ENCODE measurements around the gene RPAP3.

The RPAP3 gene

GRCh38 chr12:47705566-47706425 is at the start of gene RPAP3:
Gene RPAP3 (minus strand): TSS chr12:47706030. CDS start chr12:47702840, 3,190 bp downstream.
- H3K27ac Mint-ChIP-seq, result peak within 1 kb of the TSS; percentile 100
- peak; percentile 94 for DNase-seq
- H3K27me3 Mint-ChIP-seq, result no peaks in the 10 kb centered on the region
- peaks cover 20 to 32% of the 10 kb centered on the region in 2 donors for H3K36me3 Mint-ChIP-seq
- peak within 1 kb of the TSS; percentile 97 to 100 for H3K4me3 Mint-ChIP-seq
- peaks cover 0 to 2% of the 10 kb centered on the region in 2 donors for H3K9me3 Mint-ChIP-seq
- peak; percentile 82 to 83 for ATAC-seq (replicated peaks)
- peaks cover 42 to 70% of the 10 kb centered on the region in 2 donors for H3K4me1 Mint-ChIP-seq

- H3K27me3 Mint-ChIP-seq, result no peaks in the 10 kb centered on the region
- peaks cover 52 to 75% of the 10 kb centered on the region in 2 donors for H3K4me1 Mint-ChIP-seq
- no peaks in the 10 kb centered on the region for H3K9me3 Mint-ChIP-seq
- H3K4me3 Mint-ChIP-seq, result peak overlapping the region; percentile 56 to 93
- peak overlapping the region; percentile 31 for H3K27ac Mint-ChIP-seq
- ATAC-seq (replicated peaks), result no peak
- DNase-seq, result no peak
- peaks cover 2 to 5% of the 10 kb centered on the region in 2 donors for H3K36me3 Mint-ChIP-seq
Measured at GRCh38 chr12:47754881-47755280, 49.1 kb upstream of the RPAP3 start.

- DNase-seq, result no peak
- H3K9me3 Mint-ChIP-seq, result no peaks in the 10 kb centered on the region
- no peak for ATAC-seq (replicated peaks)
- no peak overlapping the region for H3K4me3 Mint-ChIP-seq
- H3K27ac Mint-ChIP-seq, result no peak overlapping the region
- H3K36me3 Mint-ChIP-seq, result peaks cover 4 to 5% of the 10 kb centered on the region in 2 donors
- no peaks in the 10 kb centered on the region for H3K27me3 Mint-ChIP-seq
- H3K4me1 Mint-ChIP-seq, result peaks cover 56 to 74% of the 10 kb centered on the region in 2 donors
Measured at GRCh38 chr12:47754126-47754525, 48.3 kb upstream of the RPAP3 start.

- peaks cover 60 to 71% of the 10 kb centered on the region in 2 donors for H3K4me1 Mint-ChIP-seq
- DNase-seq, result peak; percentile 36
- peak overlapping the region; percentile 57 to 81 for H3K4me3 Mint-ChIP-seq
- H3K27me3 Mint-ChIP-seq, result no peaks in the 10 kb centered on the region
- peak; percentile 13 to 18 for ATAC-seq (replicated peaks)
- H3K9me3 Mint-ChIP-seq, result no peaks in the 10 kb centered on the region
- peaks cover 7 to 8% of the 10 kb centered on the region in 2 donors for H3K36me3 Mint-ChIP-seq
- H3K27ac Mint-ChIP-seq, result peak overlapping the region; percentile 94
Measured at GRCh38 chr12:47753021-47754001, 47.5 kb upstream of the RPAP3 start.

- no peaks in the 10 kb centered on the region for H3K27me3 Mint-ChIP-seq
- no peaks in the 10 kb centered on the region for H3K9me3 Mint-ChIP-seq
- DNase-seq (no peak), ATAC-seq (replicated peaks) (no peak)
- H3K4me3 Mint-ChIP-seq, result no peak overlapping the region
- peaks cover 55 to 71% of the 10 kb centered on the region in 2 donors for H3K4me1 Mint-ChIP-seq
- no peak overlapping the region for H3K27ac Mint-ChIP-seq
- H3K36me3 Mint-ChIP-seq, result peaks cover 7 to 8% of the 10 kb centered on the region in 2 donors
Measured at GRCh38 chr12:47752552-47752951, 46.7 kb upstream of the RPAP3 start.

- Mint-ChIP-seq H3K27ac (peak overlapping the region; percentile 20), H3K4me3 (no peak overlapping the region), H3K9me3 (no peaks in the 10 kb centered on the region), H3K4me1 (peaks cover 54 to 71% of the 10 kb centered on the region in 2 donors), H3K36me3 (peaks cover 7 to 11% of the 10 kb centered on the region in 2 donors), H3K27me3 (no peaks in the 10 kb centered on the region)
- DNase-seq (no peak), ATAC-seq (replicated peaks) (no peak)
Measured at GRCh38 chr12:47752121-47752520, 46.3 kb upstream of the RPAP3 start.

GRCh38 chr12:47751561-47751960 is 45.7 kb upstream of the RPAP3 start:
- Mint-ChIP-seq H3K27ac (no peak overlapping the region), H3K4me3 (no peak overlapping the region), H3K4me1 (peaks cover 57 to 71% of the 10 kb centered on the region in 2 donors), H3K9me3 (no peaks in the 10 kb centered on the region), H3K36me3 (peaks cover 7 to 11% of the 10 kb centered on the region in 2 donors), H3K27me3 (no peaks in the 10 kb centered on the region)
- ATAC-seq (replicated peaks), result no peak
- DNase-seq, result no peak

- DNase-seq (no peak), ATAC-seq (replicated peaks) (no peak)
- Mint-ChIP-seq H3K4me1 (peaks cover 57 to 71% of the 10 kb centered on the region in 2 donors), H3K4me3 (no peak overlapping the region), H3K9me3 (no peaks in the 10 kb centered on the region), H3K27me3 (no peaks in the 10 kb centered on the region), H3K27ac (no peak overlapping the region), H3K36me3 (peaks cover 7 to 11% of the 10 kb centered on the region in 2 donors)
Measured at GRCh38 chr12:47750916-47751470, 45.2 kb upstream of the RPAP3 start.

GRCh38 chr12:47750229-47750798 is 44.5 kb upstream of the RPAP3 start:
- peaks cover 55 to 69% of the 10 kb centered on the region in 2 donors for H3K4me1 Mint-ChIP-seq
- H3K27ac Mint-ChIP-seq, result no peak overlapping the region
- H3K27me3 Mint-ChIP-seq, result no peaks in the 10 kb centered on the region
- peaks cover 7 to 11% of the 10 kb centered on the region in 2 donors for H3K36me3 Mint-ChIP-seq
- ATAC-seq (replicated peaks) (no peak), DNase-seq (no peak)
- H3K4me3 Mint-ChIP-seq, result no peak overlapping the region
- no peaks in the 10 kb centered on the region for H3K9me3 Mint-ChIP-seq

GRCh38 chr12:47748899-47749298 is 43.1 kb upstream of the RPAP3 start:
- no peaks in the 10 kb centered on the region for H3K9me3 Mint-ChIP-seq
- H3K27ac Mint-ChIP-seq, result peak overlapping the region; percentile 72
- peaks cover 53 to 58% of the 10 kb centered on the region in 2 donors for H3K4me1 Mint-ChIP-seq
- peaks cover 0 to 4% of the 10 kb centered on the region in 2 donors for H3K27me3 Mint-ChIP-seq
- peaks cover 11 to 15% of the 10 kb centered on the region in 2 donors for H3K36me3 Mint-ChIP-seq
- DNase-seq, result no peak
- H3K4me3 Mint-ChIP-seq, result no peak overlapping the region
- no peak for ATAC-seq (replicated peaks)

- no peak for DNase-seq
- peaks cover 53 to 58% of the 10 kb centered on the region in 2 donors for H3K4me1 Mint-ChIP-seq
- H3K27me3 Mint-ChIP-seq, result peaks cover 0 to 4% of the 10 kb centered on the region in 2 donors
- ATAC-seq (replicated peaks), result no peak
- no peaks in the 10 kb centered on the region for H3K9me3 Mint-ChIP-seq
- H3K36me3 Mint-ChIP-seq, result peaks cover 11 to 15% of the 10 kb centered on the region in 2 donors
- H3K27ac Mint-ChIP-seq, result no peak overlapping the region
- no peak overlapping the region for H3K4me3 Mint-ChIP-seq
Measured at GRCh38 chr12:47748507-47748828, 42.6 kb upstream of the RPAP3 start.

- H3K27ac Mint-ChIP-seq, result no peak overlapping the region
Measured at GRCh38 chr12:47747596-47748506, 42.0 kb upstream of the RPAP3 start.

GRCh38 chr12:47747126-47747525 is 41.3 kb upstream of the RPAP3 start:
- H3K4me1 Mint-ChIP-seq, result peaks cover 51 to 57% of the 10 kb centered on the region in 2 donors
- H3K4me3 Mint-ChIP-seq, result peak overlapping the region in 1 of 2 donors; percentile 7
- no peak overlapping the region for H3K27ac Mint-ChIP-seq
- DNase-seq, result peak; percentile 37
- H3K36me3 Mint-ChIP-seq, result peaks cover 11 to 12% of the 10 kb centered on the region in 2 donors
- peaks cover 0 to 4% of the 10 kb centered on the region in 2 donors for H3K27me3 Mint-ChIP-seq
- ATAC-seq (replicated peaks), result peak; percentile 85 to 87
- H3K9me3 Mint-ChIP-seq, result no peaks in the 10 kb centered on the region

More at GRCh38 chr12:47747596-47748506, 42.0 kb upstream of the RPAP3 start:
- H3K27me3 Mint-ChIP-seq, result peaks cover 0 to 4% of the 10 kb centered on the region in 2 donors
- H3K4me3 Mint-ChIP-seq, result no peak overlapping the region
- ATAC-seq (replicated peaks) (peak; percentile 11 to 31), DNase-seq (no peak)
- no peaks in the 10 kb centered on the region for H3K9me3 Mint-ChIP-seq
- peaks cover 51 to 56% of the 10 kb centered on the region in 2 donors for H3K4me1 Mint-ChIP-seq
- peaks cover 11 to 12% of the 10 kb centered on the region in 2 donors for H3K36me3 Mint-ChIP-seq

Data from stimulated activated naive B cell treated with anti-CD40 and anti-IgM and Interleukin-4, amounts not matched to agents 10 μg/mL and 1 μg/mL and 100 μg/mL, for 72 hours (primary cell).